Hepatocyte (in vitro differentiated cells): ENCODE measurements around the gene PLEKHA5.

Experiments
- EZH2 ChIP-seq: fragments of 200-600 bp; sonication (generic); IDR thresholded peaks from 2 replicates; pipeline ENCODE4 v1.6.1; 2016; ENCODE audit warnings: antibody characterized with exemption, mild to moderate bottlenecking, borderline replicate concordance
- TF ChIP-seq, protein P1 (sequence below): fragments of 200-600 bp; sonication (generic); IDR thresholded peaks from 2 replicates; pipeline ENCODE4 v1.5.1; 2016; ENCODE audit warnings: antibody characterized with exemption, mild to moderate bottlenecking; ENCODE audit not compliant: poor library complexity

DNA sequence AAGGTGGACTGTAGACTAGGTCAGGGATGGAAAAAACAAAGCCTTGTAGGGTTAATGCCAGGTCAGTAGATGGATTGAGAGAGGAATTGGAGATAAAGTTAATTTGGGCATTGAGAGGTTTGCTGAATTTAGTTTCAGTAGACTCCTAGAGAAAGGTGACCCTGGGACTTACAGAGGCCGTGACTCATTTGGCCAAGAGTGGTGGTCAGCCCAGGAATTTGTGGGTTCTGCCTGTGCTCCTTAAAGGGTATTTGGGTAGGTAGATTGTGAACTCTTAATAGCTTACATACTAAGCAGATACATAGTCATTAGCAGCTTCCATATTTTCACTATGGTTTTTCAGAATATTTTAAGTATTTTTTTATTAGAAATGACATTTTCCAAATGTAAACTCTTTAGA, 21.8 kb downstream of the PLEKHA5 start:
- TF ChIP-seq, protein P1, sequence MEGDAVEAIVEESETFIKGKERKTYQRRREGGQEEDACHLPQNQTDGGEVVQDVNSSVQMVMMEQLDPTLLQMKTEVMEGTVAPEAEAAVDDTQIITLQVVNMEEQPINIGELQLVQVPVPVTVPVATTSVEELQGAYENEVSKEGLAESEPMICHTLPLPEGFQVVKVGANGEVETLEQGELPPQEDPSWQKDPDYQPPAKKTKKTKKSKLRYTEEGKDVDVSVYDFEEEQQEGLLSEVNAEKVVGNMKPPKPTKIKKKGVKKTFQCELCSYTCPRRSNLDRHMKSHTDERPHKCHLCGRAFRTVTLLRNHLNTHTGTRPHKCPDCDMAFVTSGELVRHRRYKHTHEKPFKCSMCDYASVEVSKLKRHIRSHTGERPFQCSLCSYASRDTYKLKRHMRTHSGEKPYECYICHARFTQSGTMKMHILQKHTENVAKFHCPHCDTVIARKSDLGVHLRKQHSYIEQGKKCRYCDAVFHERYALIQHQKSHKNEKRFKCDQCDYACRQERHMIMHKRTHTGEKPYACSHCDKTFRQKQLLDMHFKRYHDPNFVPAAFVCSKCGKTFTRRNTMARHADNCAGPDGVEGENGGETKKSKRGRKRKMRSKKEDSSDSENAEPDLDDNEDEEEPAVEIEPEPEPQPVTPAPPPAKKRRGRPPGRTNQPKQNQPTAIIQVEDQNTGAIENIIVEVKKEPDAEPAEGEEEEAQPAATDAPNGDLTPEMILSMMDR, result no peak
- no peak for TF ChIP-seq EZH2
